Measurements from ENCODE around the gene RBAK.

RBAK gene

DNA sequence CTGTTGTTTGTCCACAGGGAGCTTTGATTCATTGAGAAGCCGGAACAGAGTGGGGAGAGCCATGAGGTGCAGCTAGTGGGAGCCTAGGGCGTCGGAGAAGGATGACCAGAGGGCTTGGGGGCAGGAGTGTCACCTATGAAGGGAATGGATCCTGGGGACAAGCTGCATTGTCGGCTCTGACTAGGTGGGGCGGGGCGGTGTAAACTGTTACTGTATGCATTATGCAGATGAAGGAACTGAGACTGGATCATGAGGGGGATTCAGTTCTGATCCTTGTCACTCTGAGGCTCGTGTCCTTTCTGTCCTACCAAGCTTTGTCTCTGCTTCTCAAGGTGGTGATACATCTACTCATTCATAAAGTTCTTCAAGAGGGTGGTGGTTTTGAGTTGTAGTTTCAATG, 46.8 kb upstream of the RBAK start:
- no peaks in the 10 kb centered on the region for H4K20me1 ChIP-seq (ENCODE audit: insufficient read depth, low read length)
- peaks cover 39% of the 10 kb centered on the region for H3K36me3 ChIP-seq (ENCODE audit: insufficient read depth, low read length)
- no peak overlapping the region for H3K9ac ChIP-seq (ENCODE audit: low read length)
- no peaks in the 10 kb centered on the region for H3K27me3 ChIP-seq (ENCODE audit: insufficient read depth, low read length)
- H3F3A ChIP-seq (ENCODE audit: insufficient read depth, low read length), result no peaks in the 10 kb centered on the region
- no peaks in the 10 kb centered on the region for H3K4me1 ChIP-seq (ENCODE audit: insufficient read depth, low read length, severe bottlenecking)
- H3K27ac ChIP-seq (ENCODE audit: low read depth, low read length, poor library complexity, severe bottlenecking), result no peak overlapping the region
- no peak overlapping the region for H2AFZ ChIP-seq (ENCODE audit: low read length)
- H3K9me3 ChIP-seq (ENCODE audit: low read length), result no peaks in the 10 kb centered on the region
- H3K9me2 ChIP-seq (ENCODE audit: low read depth, low read length), result no peaks in the 10 kb centered on the region
- H3K4me3 ChIP-seq (ENCODE audit: low read depth, low read length, poor library complexity, severe bottlenecking), result no peak overlapping the region
- H3K4me2 ChIP-seq (ENCODE audit: low read length), result no peak overlapping the region
- no peaks in the 10 kb centered on the region for H3K79me2 ChIP-seq (ENCODE audit: insufficient read depth, low read length)
- TF ChIP-seq, protein P1, sequence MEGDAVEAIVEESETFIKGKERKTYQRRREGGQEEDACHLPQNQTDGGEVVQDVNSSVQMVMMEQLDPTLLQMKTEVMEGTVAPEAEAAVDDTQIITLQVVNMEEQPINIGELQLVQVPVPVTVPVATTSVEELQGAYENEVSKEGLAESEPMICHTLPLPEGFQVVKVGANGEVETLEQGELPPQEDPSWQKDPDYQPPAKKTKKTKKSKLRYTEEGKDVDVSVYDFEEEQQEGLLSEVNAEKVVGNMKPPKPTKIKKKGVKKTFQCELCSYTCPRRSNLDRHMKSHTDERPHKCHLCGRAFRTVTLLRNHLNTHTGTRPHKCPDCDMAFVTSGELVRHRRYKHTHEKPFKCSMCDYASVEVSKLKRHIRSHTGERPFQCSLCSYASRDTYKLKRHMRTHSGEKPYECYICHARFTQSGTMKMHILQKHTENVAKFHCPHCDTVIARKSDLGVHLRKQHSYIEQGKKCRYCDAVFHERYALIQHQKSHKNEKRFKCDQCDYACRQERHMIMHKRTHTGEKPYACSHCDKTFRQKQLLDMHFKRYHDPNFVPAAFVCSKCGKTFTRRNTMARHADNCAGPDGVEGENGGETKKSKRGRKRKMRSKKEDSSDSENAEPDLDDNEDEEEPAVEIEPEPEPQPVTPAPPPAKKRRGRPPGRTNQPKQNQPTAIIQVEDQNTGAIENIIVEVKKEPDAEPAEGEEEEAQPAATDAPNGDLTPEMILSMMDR (IDR thresholded peaks at IDR 0.05; ENCODE audit: low read length), result no peak
- TF ChIP-seq EZH2 (IDR thresholded peaks at IDR 0.05; ENCODE audit: borderline replicate concordance, low read length), result no peak

DNA sequence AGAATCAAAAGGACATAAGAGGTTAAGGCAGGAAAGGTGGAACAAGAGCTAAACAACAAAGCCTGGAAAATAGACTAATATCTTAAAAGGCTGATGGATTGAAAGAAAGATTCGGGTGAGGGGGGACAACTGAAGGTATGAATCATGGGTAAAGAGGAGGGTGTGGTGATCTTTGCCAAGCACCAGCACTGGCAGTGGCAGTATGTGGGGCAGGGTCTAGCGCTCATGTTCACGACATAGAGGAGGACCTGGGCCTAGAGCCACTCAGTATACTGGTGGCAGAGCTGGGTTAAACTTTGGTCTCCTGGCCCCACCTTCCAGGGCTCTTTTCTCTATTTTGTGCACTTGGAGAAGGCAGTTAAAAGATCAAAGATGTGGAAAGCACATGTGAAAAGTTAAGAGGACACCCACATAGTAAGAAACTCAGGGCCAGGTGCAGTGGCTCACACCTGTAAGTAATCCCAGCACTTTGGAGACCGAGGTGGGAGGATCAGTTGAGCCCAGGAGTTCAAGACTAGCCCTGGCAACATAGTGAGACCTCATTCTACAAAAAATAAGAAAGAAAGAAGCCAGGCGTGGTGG, 46.2 kb upstream of the RBAK start:
- H3K4me3 ChIP-seq (ENCODE audit: low read depth, low read length, poor library complexity, severe bottlenecking), result no peak overlapping the region
- no peaks in the 10 kb centered on the region for H3K9me2 ChIP-seq (ENCODE audit: low read depth, low read length)
- no peaks in the 10 kb centered on the region for H3K9me3 ChIP-seq (ENCODE audit: low read length)
- no peaks in the 10 kb centered on the region for H3F3A ChIP-seq (ENCODE audit: insufficient read depth, low read length)
- no peak overlapping the region for H3K4me2 ChIP-seq (ENCODE audit: low read length)
- H3K9ac ChIP-seq (ENCODE audit: low read length), result no peak overlapping the region
- H3K36me3 ChIP-seq (ENCODE audit: insufficient read depth, low read length), result peaks cover 34% of the 10 kb centered on the region
- no peak overlapping the region for H2AFZ ChIP-seq (ENCODE audit: low read length)
- H4K20me1 ChIP-seq (ENCODE audit: insufficient read depth, low read length), result no peaks in the 10 kb centered on the region
- H3K4me1 ChIP-seq (ENCODE audit: insufficient read depth, low read length, severe bottlenecking), result no peaks in the 10 kb centered on the region
- no peaks in the 10 kb centered on the region for H3K27me3 ChIP-seq (ENCODE audit: insufficient read depth, low read length)
- H3K79me2 ChIP-seq (ENCODE audit: insufficient read depth, low read length), result no peaks in the 10 kb centered on the region
- no peak overlapping the region for H3K27ac ChIP-seq (ENCODE audit: low read depth, low read length, poor library complexity, severe bottlenecking)
- no peak for TF ChIP-seq EZH2 (IDR thresholded peaks at IDR 0.05; ENCODE audit: borderline replicate concordance, low read length)
- TF ChIP-seq, protein P1 (IDR thresholded peaks at IDR 0.05; ENCODE audit: low read length), result no peak

DNA sequence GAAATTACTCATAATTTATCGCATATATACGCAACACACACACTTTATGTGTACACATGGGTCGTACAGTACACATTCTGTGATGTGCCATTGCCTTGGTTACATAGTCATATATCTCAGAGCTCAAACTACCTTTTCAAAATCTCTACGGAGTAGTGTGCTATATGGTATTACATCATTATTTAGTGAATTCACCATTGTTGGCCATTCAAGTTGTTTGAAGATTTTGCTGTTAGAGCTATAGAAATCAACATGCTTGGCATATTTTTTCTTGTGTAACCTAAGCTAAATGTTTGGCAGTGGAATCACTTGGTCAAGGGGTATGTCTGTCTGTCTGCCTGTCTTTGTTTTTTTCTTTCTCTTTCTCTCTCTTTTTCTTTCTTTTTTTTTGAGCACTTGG, 44.7 kb upstream of the RBAK start:
- no peak overlapping the region for H3K27ac ChIP-seq (ENCODE audit: low read depth, low read length, poor library complexity, severe bottlenecking)
- H2AFZ ChIP-seq (ENCODE audit: low read length), result no peak overlapping the region
- H3K4me3 ChIP-seq (ENCODE audit: low read depth, low read length, poor library complexity, severe bottlenecking), result no peak overlapping the region
- TF ChIP-seq EZH2 (IDR thresholded peaks at IDR 0.05; ENCODE audit: borderline replicate concordance, low read length), result no peak
- TF ChIP-seq, protein P1 (IDR thresholded peaks at IDR 0.05; ENCODE audit: low read length), result no peak
- H3K9me2 ChIP-seq (ENCODE audit: low read depth, low read length), result no peaks in the 10 kb centered on the region
- no peaks in the 10 kb centered on the region for H4K20me1 ChIP-seq (ENCODE audit: insufficient read depth, low read length)
- no peak overlapping the region for H3K4me2 ChIP-seq (ENCODE audit: low read length)
- H3K9me3 ChIP-seq (ENCODE audit: low read length), result no peaks in the 10 kb centered on the region
- no peaks in the 10 kb centered on the region for H3K79me2 ChIP-seq (ENCODE audit: insufficient read depth, low read length)
- no peaks in the 10 kb centered on the region for H3F3A ChIP-seq (ENCODE audit: insufficient read depth, low read length)
- no peak overlapping the region for H3K9ac ChIP-seq (ENCODE audit: low read length)
- H3K36me3 ChIP-seq (ENCODE audit: insufficient read depth, low read length), result peaks cover 27% of the 10 kb centered on the region
- H3K4me1 ChIP-seq (ENCODE audit: insufficient read depth, low read length, severe bottlenecking), result no peaks in the 10 kb centered on the region
- H3K27me3 ChIP-seq (ENCODE audit: insufficient read depth, low read length), result no peaks in the 10 kb centered on the region
